Panc1 (cell line): ENCODE results near the gene APBB2.

Experiments used
- CTCF ChIP-seq: fragments of 450-650 bp; IDR thresholded peaks from 2 replicates; pipeline ENCODE4 v1.5.1; 2017; ENCODE audit warnings: mild to moderate bottlenecking
- POLR2AphosphoS5 ChIP-seq: IDR thresholded peaks from 2 replicates; pipeline ENCODE4 v1.6.1; 2012; ENCODE audit warnings: mild to moderate bottlenecking, low read depth, low read length, moderate library complexity
- SIN3A ChIP-seq: IDR thresholded peaks from 2 replicates; pipeline ENCODE4 v1.6.1; 2012; ENCODE audit warnings: low read depth, mild to moderate bottlenecking, low read length, moderate library complexity, borderline replicate concordance; ENCODE audit not compliant: insufficient read depth
- TCF7L2 ChIP-seq: IDR thresholded peaks from 2 replicates; pipeline ENCODE4 v1.6.1; 2011; ENCODE audit warnings: mild to moderate bottlenecking, low read depth, low read length, inconsistent platforms
- TF ChIP-seq, protein P1 (sequence below), 2 experiments: IDR thresholded peaks; 2 replicates each; pipeline ENCODE4 v1.6.1; 2011 to 2012; ENCODE audit warnings: low read depth in 2 of 2, control low read depth in 1 of 2, low read length in 1 of 2, mild to moderate bottlenecking in 1 of 2, moderate library complexity in 1 of 2; ENCODE audit not compliant: insufficient read depth in 1 of 2

- TF ChIP-seq CTCF (no peak), TCF7L2 (no peak), POLR2AphosphoS5 (no peak), SIN3A (no peak)
- TF ChIP-seq, protein P1, sequence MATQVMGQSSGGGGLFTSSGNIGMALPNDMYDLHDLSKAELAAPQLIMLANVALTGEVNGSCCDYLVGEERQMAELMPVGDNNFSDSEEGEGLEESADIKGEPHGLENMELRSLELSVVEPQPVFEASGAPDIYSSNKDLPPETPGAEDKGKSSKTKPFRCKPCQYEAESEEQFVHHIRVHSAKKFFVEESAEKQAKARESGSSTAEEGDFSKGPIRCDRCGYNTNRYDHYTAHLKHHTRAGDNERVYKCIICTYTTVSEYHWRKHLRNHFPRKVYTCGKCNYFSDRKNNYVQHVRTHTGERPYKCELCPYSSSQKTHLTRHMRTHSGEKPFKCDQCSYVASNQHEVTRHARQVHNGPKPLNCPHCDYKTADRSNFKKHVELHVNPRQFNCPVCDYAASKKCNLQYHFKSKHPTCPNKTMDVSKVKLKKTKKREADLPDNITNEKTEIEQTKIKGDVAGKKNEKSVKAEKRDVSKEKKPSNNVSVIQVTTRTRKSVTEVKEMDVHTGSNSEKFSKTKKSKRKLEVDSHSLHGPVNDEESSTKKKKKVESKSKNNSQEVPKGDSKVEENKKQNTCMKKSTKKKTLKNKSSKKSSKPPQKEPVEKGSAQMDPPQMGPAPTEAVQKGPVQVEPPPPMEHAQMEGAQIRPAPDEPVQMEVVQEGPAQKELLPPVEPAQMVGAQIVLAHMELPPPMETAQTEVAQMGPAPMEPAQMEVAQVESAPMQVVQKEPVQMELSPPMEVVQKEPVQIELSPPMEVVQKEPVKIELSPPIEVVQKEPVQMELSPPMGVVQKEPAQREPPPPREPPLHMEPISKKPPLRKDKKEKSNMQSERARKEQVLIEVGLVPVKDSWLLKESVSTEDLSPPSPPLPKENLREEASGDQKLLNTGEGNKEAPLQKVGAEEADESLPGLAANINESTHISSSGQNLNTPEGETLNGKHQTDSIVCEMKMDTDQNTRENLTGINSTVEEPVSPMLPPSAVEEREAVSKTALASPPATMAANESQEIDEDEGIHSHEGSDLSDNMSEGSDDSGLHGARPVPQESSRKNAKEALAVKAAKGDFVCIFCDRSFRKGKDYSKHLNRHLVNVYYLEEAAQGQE (IDR thresholded peaks at IDR 0.05; ENCODE audit: insufficient read depth in 1 of 2, low read depth in 2 of 2, low read length in 1 of 2) = no peak
Observed at GRCh38 chr4:41125558-41126311, 88.6 kb downstream of the APBB2 start.
